ENCODE measurements around the gene CACNA1E.

- TF ChIP-seq POLR2A (IDR thresholded peaks at IDR 0.05) (no peak), CTCF (IDR thresholded peaks at IDR 0.05) (no peak)
These were observed 33.4 kb downstream of the CACNA1E start for GRCh38 chr1:181516706-181517105.
